Spinal cord (tissue), 10 donors: ENCODE data around the gene NOP53. TPM values are rescaled to one million over a fixed set of nuclear protein-coding genes. Genes with fewer than 3 reads are reported as not detected.
A peak's percentile ranks its signal among the peaks of the same experiment; 100 is the strongest.
"Not testable (repeated sequence)": the region's sequence is repeated elsewhere in the genome, so short reads cannot be mapped to it uniquely, and the experiment has no call there.

Experiments used
- DNase-seq, 6 donors: peaks; one replicate each; pipeline versions ENCODE4 v3.0.0 to v3.0.0-alpha.2; 2013 to 2015; ENCODE audit warnings: low spot score in 6 of 6, low read depth in 4 of 6
- H3K27ac ChIP-seq: one replicate; pipeline ENCODE4 v1.5.1; 2013; ENCODE audit warnings: low read depth, low read length, control low read depth
- H3K27me3 ChIP-seq: one replicate; pipeline ENCODE4 v1.6.1; 2013; ENCODE audit warnings: low read length; ENCODE audit not compliant: control insufficient read depth, insufficient read depth
- H3K36me3 ChIP-seq: one replicate; pipeline ENCODE4 v1.6.1; 2013; ENCODE audit warnings: low read length; ENCODE audit not compliant: control insufficient read depth, insufficient read depth
- H3K4me1 ChIP-seq: one replicate; pipeline ENCODE4 v1.6.1; 2013; ENCODE audit warnings: low read length; ENCODE audit not compliant: control insufficient read depth, insufficient read depth
- H3K4me3 ChIP-seq: one replicate; pipeline ENCODE4 v1.5.1; 2013; ENCODE audit warnings: low read depth, low read length, control low read depth
- H3K9me3 ChIP-seq: one replicate; pipeline ENCODE4 v1.6.1; 2013; ENCODE audit warnings: low read length; ENCODE audit not compliant: control insufficient read depth, insufficient read depth
- WGBS: methylation state at CpG from one replicate; pipeline ENCODE4 v1.1.5; 2013; ENCODE audit warnings: missing lambda C conversion rate; ENCODE audit not compliant: insufficient coverage; 5-methylcytosine and 5-hydroxymethylcytosine counted together
- polyA plus RNA-seq, 2 donors: library from polyadenylated mRNA; unstranded; fragments of 120-200 nt; gene quantifications; one replicate each; pipeline ENCODE4 v1.2.1, GENCODE V29; 2013; ENCODE audit not compliant: insufficient read length in 2 of 2
- total RNA-seq, 2 donors: library from RNA; depleted of rRNA in 1 of 2; stranded (reverse); fragments of 120-200 nt in 1 of 2; fragments of >200 nt in 1 of 2; gene quantifications; one replicate each; pipeline versions ENCODE4 v1.2.3 to v1.2.4, GENCODE V29; 2013 to 2014
- donor health status: healthy.

Gene NOP53
- total and polyA plus RNA-seq, 4 donors: 34.6 to 224 (median 170) TPM

DNA sequence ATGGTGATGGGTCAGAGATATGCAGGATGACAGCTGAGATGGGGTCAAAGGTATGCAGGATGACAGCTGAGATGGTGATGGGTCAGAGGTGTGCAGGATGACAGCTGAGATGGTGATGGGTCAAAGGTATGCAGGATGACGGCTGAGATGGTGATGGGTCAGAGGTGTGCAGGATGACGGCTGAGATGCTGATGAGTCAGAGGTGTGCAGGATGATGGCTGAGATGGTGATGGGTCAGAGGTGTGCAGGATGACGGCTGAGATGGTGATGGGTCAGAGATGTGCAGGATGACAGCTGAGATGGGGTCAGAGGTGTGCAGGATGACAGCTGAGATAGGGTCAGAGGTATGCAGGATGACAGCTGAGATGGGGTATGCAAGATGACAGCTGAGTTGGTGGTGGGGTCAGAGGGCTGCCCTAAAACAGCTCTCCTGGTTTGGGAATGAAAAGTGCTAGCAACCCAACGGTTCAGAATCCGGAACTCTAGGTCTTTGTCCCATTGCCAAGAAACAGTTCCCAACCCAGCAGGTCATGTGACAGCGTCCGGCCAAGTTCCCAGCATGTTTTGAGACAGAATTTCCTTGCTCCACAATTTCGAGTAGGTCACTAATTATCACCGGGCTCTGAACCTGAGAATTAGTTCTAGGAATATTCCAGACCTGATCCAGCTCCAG, 36.4 kb downstream of the NOP53 start:
- no peak overlapping the region for H3K4me3 ChIP-seq
- peaks cover 46% of the 10 kb centered on the region for H3K4me1 ChIP-seq
- peak overlapping the region; percentile 47 for H3K27ac ChIP-seq
- WGBS: 77% methylated on average over 7 of the region's 9 CpGs
- no peaks in the 10 kb centered on the region for H3K9me3 ChIP-seq
- H3K36me3 ChIP-seq: peaks cover 67% of the 10 kb centered on the region
- no peaks in the 10 kb centered on the region for H3K27me3 ChIP-seq
- peak in 1 of 6 donors; percentile 32 for DNase-seq

DNA sequence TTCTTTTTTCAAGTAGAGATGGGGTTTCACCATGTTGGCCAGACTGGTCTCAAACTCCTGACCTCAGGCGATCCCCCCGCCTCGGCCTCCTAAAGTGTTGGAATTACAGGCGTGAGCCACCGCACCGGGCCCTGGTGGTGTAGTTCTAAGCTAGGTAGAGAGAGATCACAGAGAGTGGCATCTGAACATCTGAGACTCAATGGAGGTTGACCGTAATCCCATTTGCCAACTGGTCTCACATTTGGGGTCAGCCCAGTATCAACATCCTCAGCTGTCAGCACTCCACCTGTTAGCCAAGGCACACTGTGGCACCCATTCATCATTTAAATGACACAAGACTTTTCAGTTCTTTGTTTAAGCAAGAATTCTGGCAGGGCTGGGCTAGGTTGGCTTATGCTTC, 41.2 kb downstream of the NOP53 start:
- Histone ChIP-seq H3K27ac (no peak overlapping the region), H3K4me1 (peaks cover 9% of the 10 kb centered on the region), H3K27me3 (no peaks in the 10 kb centered on the region), H3K9me3 (no peaks in the 10 kb centered on the region), H3K36me3 (peaks cover 68% of the 10 kb centered on the region), H3K4me3 (no peak overlapping the region)
- no CpG with 5 or more reads among the region's 7 CpGs for WGBS
- DNase-seq: no peak

GRCh38 chr19:47787307-47787706, 42.0 kb downstream of the NOP53 start:
- WGBS: 100% methylated on average over 6 of the region's 10 CpGs
- H3K4me3 ChIP-seq, H3K27ac ChIP-seq, H3K9me3 ChIP-seq, DNase-seq, H3K4me1 ChIP-seq, H3K27me3 ChIP-seq: not testable (repeated sequence)
- H3K36me3 ChIP-seq: peaks cover 60% of the 10 kb centered on the region

GRCh38 chr19:47789811-47790210, 44.5 kb downstream of the NOP53 start:
- H3K27me3 ChIP-seq, H3K9me3 ChIP-seq, DNase-seq, H3K4me3 ChIP-seq, H3K27ac ChIP-seq, H3K4me1 ChIP-seq: not testable (repeated sequence)
- 94% methylated on average over 5 of the region's 13 CpGs for WGBS
- peaks cover 37% of the 10 kb centered on the region for H3K36me3 ChIP-seq

GRCh38 chr19:47790398-47790814, 45.1 kb downstream of the NOP53 start:
- H3K27ac ChIP-seq: no peak overlapping the region
- peak in 2 of 6 donors; percentile 64 to 70 for DNase-seq
- no peak overlapping the region for H3K4me3 ChIP-seq
- peaks cover 31% of the 10 kb centered on the region for H3K36me3 ChIP-seq
- no peaks in the 10 kb centered on the region for H3K27me3 ChIP-seq
- no peaks in the 10 kb centered on the region for H3K9me3 ChIP-seq
- 16% methylated on average over 5 of the region's 10 CpGs for WGBS
- H3K4me1 ChIP-seq: peaks cover 5% of the 10 kb centered on the region

GRCh38 chr19:47792616-47793015, 47.3 kb downstream of the NOP53 start:
- Histone ChIP-seq H3K27me3 (no peaks in the 10 kb centered on the region), H3K36me3 (peaks cover 9% of the 10 kb centered on the region), H3K4me3 (no peak overlapping the region), H3K4me1 (peaks cover 5% of the 10 kb centered on the region), H3K9me3 (no peaks in the 10 kb centered on the region), H3K27ac (no peak overlapping the region)
- no peak for DNase-seq
- no CpG with 5 or more reads among the region's 1 CpG for WGBS

GRCh38 chr19:47794526-47794925, 49.2 kb downstream of the NOP53 start:
- H3K27ac ChIP-seq: no peak overlapping the region
- DNase-seq: no peak
- WGBS: 84% methylated on average over 16 of the region's 18 CpGs
- no peaks in the 10 kb centered on the region for H3K36me3 ChIP-seq
- H3K27me3 ChIP-seq: no peaks in the 10 kb centered on the region
- H3K4me1 ChIP-seq: peaks cover 5% of the 10 kb centered on the region
- no peak overlapping the region for H3K4me3 ChIP-seq
- no peaks in the 10 kb centered on the region for H3K9me3 ChIP-seq

DNA sequence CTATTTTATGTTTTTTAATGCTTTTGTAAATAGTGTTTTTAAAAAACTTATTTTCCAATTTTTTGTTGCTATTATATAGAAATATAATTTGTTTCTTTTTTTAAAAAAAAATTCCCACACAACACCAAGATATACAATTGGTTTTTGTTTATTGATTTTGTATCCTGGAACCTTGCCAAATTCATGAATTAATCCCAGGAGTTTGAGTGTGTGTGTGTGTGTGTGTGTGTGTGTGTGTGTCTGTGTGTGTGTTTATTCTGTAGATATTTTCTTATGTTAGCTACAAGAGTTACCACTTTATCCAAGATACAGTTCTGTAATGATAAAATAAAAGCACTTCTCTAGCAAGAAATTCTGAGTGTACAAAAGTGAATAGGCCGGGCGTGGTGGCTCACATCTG, 51.4 kb downstream of the NOP53 start:
- no peaks in the 10 kb centered on the region for H3K27me3 ChIP-seq
- no peak overlapping the region for H3K27ac ChIP-seq
- no peaks in the 10 kb centered on the region for H3K4me1 ChIP-seq
- no peak for DNase-seq
- no peaks in the 10 kb centered on the region for H3K36me3 ChIP-seq
- H3K4me3 ChIP-seq: no peak overlapping the region
- whole genome bisulfite sequencing: 95% methylated on average over 2 of the region's 2 CpGs
- no peaks in the 10 kb centered on the region for H3K9me3 ChIP-seq

DNA sequence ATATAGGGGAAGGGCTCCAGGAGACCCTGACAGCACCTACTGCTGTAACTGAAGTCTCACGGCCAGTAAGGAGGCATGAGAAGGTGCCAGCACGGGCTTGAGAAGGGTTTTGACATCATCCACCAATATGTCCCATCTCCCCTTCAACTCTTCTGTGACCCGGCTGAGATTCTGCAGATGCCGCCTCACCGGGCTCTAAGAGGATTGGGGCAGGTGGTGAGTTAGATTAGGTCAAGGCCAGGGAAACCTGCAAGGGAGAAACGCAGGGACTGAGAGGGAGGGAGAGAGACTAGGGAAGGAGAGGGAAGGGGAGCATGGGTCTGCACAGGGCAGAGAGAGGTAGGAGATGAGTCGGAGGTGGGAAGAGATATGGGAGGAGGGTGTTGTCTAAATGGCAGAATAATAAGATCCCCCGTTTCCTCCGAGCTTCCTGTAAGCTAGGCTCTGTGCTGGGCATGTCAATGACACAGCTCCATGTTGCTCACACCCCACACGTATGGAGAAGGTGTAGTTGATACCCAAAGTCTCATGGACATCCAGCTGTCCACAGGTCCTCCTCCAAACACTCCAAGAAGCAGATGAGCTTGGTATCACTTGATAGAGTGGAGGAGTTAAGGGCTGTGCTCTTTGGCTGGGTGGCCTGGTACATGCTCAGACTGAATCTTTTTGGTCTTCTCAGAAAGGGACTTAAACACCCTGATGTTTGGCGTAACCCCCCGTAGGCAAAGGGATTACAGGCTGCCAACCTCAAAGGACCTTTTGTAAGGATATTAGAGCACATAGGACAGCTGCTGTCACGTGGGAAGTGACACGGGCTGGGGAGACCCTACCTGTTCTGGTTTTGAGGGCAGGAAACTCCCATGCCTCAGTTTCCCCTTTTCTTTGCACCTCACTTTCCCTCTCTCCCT, 52.9 kb downstream of the NOP53 start:
- Histone ChIP-seq H3K36me3 (peaks cover 3% of the 10 kb centered on the region), H3K9me3 (no peaks in the 10 kb centered on the region), H3K4me3 (no peak overlapping the region), H3K27ac (no peak overlapping the region), H3K4me1 (no peaks in the 10 kb centered on the region), H3K27me3 (no peaks in the 10 kb centered on the region)
- DNase-seq: no peak
- WGBS: 70% methylated on average over 11 of the region's 14 CpGs

- Histone ChIP-seq H3K9me3 (no peaks in the 10 kb centered on the region), H3K36me3 (peaks cover 3% of the 10 kb centered on the region), H3K27me3 (no peaks in the 10 kb centered on the region), H3K27ac (no peak overlapping the region), H3K4me1 (no peaks in the 10 kb centered on the region), H3K4me3 (no peak overlapping the region)
- no peak for DNase-seq
- 86% methylated on average over 1 of the region's 4 CpGs for WGBS
These were observed 53.5 kb downstream of the NOP53 start for GRCh38 chr19:47798904-47799266.
